Glutamatergic neuron (in vitro differentiated cells): ENCODE data around the gene IRF2. TPM values are rescaled to one million over a fixed set of nuclear protein-coding genes. Genes with fewer than 3 reads are reported as not detected.
"Not testable (repeated sequence)": the region's sequence is repeated elsewhere in the genome, so short reads cannot be mapped to it uniquely, and the experiment has no call there.

Experiments
- DNase-seq: peaks from one replicate; pipeline ENCODE4 v3.0.0; 2022
- H3K27ac Mint-ChIP-seq: one replicate; pipeline ENCODE4 v1.8.0; 2020; ENCODE audit warnings: mild to moderate bottlenecking, mixed read lengths, inconsistent platforms; ENCODE audit not compliant: unreplicated experiment
- H3K27me3 Mint-ChIP-seq: one replicate; pipeline ENCODE4 v1.8.0; 2020; ENCODE audit warnings: mild to moderate bottlenecking, moderate library complexity, mixed read lengths, inconsistent platforms; ENCODE audit not compliant: unreplicated experiment
- H3K36me3 Mint-ChIP-seq: one replicate; pipeline ENCODE4 v1.8.0; 2020; ENCODE audit warnings: mild to moderate bottlenecking, mixed read lengths, inconsistent platforms; ENCODE audit not compliant: unreplicated experiment
- H3K4me1 Mint-ChIP-seq: one replicate; pipeline ENCODE4 v1.8.0; 2020; ENCODE audit warnings: mild to moderate bottlenecking, low read depth, mixed read lengths, inconsistent platforms; ENCODE audit not compliant: unreplicated experiment
- H3K4me3 Mint-ChIP-seq: one replicate; pipeline ENCODE4 v1.8.0; 2020; ENCODE audit warnings: mild to moderate bottlenecking, mixed read lengths, inconsistent platforms; ENCODE audit not compliant: unreplicated experiment
- H3K9me3 Mint-ChIP-seq: one replicate; pipeline ENCODE4 v1.8.0; 2020; ENCODE audit warnings: mild to moderate bottlenecking, moderate library complexity, mixed read lengths, inconsistent platforms; ENCODE audit not compliant: unreplicated experiment
- total RNA-seq: library from RNA; stranded (reverse); fragmentation: NEBNext Ultra II Directional; extraction: Animal tissue kit (Norgen Biotek cat#: 25700); gene quantifications from one replicate; pipeline ENCODE4 v1.2.1, GENCODE V29; 2021; ENCODE audit not compliant: unreplicated experiment
- TF ChIP-seq, protein P1 (sequence below): fragments of 200-600 bp; sonication (generic); IDR thresholded peaks from one replicate; pipeline ENCODE4 v1.5.0; 2021; ENCODE audit not compliant: partially characterized antibody, unreplicated experiment

IRF2 gene
- total RNA-seq, 1 donor from 2014 or later = 7.4 TPM

- Mint-ChIP-seq H3K4me3 (no peak overlapping the region), H3K27ac (no peak overlapping the region)
- DNase-seq = no peak
Measured at GRCh38 chr4:184376126-184376838, 98.1 kb downstream of the IRF2 start.

DNA sequence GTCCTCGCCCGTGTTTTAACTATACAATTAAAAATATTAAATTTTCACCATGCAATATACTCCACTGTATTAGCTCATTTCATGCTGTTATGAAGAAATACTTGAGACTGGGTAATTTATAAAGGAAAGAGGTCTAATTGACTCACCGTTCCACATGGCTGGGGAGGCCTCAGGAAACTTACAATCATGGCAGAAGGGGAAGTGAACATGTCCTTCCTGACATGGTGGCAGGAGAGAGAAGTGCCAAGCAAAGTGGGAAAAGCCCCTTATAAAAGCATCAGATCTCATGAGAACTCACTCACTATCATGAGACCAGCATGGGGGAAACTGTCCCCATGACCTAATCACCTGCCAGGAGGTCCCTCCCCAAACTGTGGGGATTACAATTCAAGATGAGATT is 98.7 kb downstream of the IRF2 start:
- not testable (repeated sequence) for DNase-seq, H3K27me3 Mint-ChIP-seq, H3K9me3 Mint-ChIP-seq, H3K4me3 Mint-ChIP-seq, H3K36me3 Mint-ChIP-seq, H3K4me1 Mint-ChIP-seq, H3K27ac Mint-ChIP-seq

More at GRCh38 chr4:184376126-184376838, 98.1 kb downstream of the IRF2 start:
- no peaks in the 10 kb centered on the region for H3K9me3 Mint-ChIP-seq
- peaks cover 9% of the 10 kb centered on the region for H3K36me3 Mint-ChIP-seq
- peaks cover 2% of the 10 kb centered on the region for H3K27me3 Mint-ChIP-seq
- TF ChIP-seq, protein P1, sequence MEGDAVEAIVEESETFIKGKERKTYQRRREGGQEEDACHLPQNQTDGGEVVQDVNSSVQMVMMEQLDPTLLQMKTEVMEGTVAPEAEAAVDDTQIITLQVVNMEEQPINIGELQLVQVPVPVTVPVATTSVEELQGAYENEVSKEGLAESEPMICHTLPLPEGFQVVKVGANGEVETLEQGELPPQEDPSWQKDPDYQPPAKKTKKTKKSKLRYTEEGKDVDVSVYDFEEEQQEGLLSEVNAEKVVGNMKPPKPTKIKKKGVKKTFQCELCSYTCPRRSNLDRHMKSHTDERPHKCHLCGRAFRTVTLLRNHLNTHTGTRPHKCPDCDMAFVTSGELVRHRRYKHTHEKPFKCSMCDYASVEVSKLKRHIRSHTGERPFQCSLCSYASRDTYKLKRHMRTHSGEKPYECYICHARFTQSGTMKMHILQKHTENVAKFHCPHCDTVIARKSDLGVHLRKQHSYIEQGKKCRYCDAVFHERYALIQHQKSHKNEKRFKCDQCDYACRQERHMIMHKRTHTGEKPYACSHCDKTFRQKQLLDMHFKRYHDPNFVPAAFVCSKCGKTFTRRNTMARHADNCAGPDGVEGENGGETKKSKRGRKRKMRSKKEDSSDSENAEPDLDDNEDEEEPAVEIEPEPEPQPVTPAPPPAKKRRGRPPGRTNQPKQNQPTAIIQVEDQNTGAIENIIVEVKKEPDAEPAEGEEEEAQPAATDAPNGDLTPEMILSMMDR = no peak
- peaks cover 3% of the 10 kb centered on the region for H3K4me1 Mint-ChIP-seq

- H3K4me3 Mint-ChIP-seq = no peak overlapping the region
Measured at GRCh38 chr4:184375027-184375426, 99.3 kb downstream of the IRF2 start.

DNA sequence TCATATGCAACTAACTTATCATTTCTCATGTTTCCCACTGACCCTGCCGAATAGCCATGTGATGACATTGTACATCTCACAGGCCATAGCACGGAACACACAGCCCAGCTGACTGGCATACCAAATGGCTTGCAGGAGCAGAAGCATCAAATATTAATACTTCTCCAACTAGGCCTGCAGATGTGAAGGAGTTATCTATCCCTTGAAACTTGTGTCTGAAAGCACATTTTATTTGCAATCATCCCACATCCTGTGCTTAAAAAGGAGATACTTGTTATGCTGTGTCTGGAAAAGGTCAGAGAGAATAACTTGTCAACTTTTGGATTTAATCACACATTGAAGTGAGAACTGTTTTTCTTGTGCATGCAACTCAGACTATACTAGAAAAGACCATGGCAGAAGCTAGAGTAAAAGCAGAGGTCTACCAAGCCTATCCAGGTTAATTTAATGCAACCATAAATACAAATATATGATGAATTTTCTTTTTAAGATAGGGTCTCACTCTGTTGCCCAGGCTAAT is 100.4 kb downstream of the IRF2 start:
- Mint-ChIP-seq H3K36me3 (peaks cover 9% of the 10 kb centered on the region), H3K27ac (no peak overlapping the region), H3K4me3 (no peak overlapping the region), H3K4me1 (no peaks in the 10 kb centered on the region), H3K27me3 (peaks cover 2% of the 10 kb centered on the region), H3K9me3 (no peaks in the 10 kb centered on the region)
- TF ChIP-seq, protein P1 = no peak
- no peak for DNase-seq

More at GRCh38 chr4:184375027-184375426, 99.3 kb downstream of the IRF2 start:
- no peaks in the 10 kb centered on the region for H3K4me1 Mint-ChIP-seq
- no peak for DNase-seq
- H3K27me3 Mint-ChIP-seq = peaks cover 2% of the 10 kb centered on the region
- H3K27ac Mint-ChIP-seq = no peak overlapping the region
- H3K36me3 Mint-ChIP-seq = peaks cover 9% of the 10 kb centered on the region
- TF ChIP-seq, protein P1 = no peak
- H3K9me3 Mint-ChIP-seq = no peaks in the 10 kb centered on the region

- DNase-seq = no peak
- H3K36me3 Mint-ChIP-seq = peaks cover 4% of the 10 kb centered on the region
- TF ChIP-seq, protein P1 = no peak
- no peaks in the 10 kb centered on the region for H3K9me3 Mint-ChIP-seq
- no peak overlapping the region for H3K27ac Mint-ChIP-seq
- H3K4me1 Mint-ChIP-seq = no peaks in the 10 kb centered on the region
- H3K27me3 Mint-ChIP-seq = peaks cover 3% of the 10 kb centered on the region
- no peak overlapping the region for H3K4me3 Mint-ChIP-seq
Measured at GRCh38 chr4:184371390-184371787, 103.0 kb downstream of the IRF2 start.
